ENCODE data around the gene HOXC6. TPM values are rescaled to one million over a fixed set of nuclear protein-coding genes. Genes with fewer than 3 reads are reported as not detected.

The HOXC6 gene
- total RNA-seq, 1 experiment from 2014 or later = 2.8 TPM

- no peak for DNase-seq
- no peak overlapping the region for H3K27ac ChIP-seq (ENCODE audit: low read length)
- ChIA-PET POLR2A (ENCODE audit: unreplicated experiment) (no interaction called here), CTCF (interaction anchor here (0.5 kb wide), 1 partner anchor 287 kb away, joined by 3 read pairs; the partner anchor contains the start of gene COPZ1)
- H3K4me1 ChIP-seq (ENCODE audit: insufficient read depth, low read length) = peaks cover 11% of the 10 kb centered on the region
- H3K79me2 ChIP-seq (ENCODE audit: low read length) = no peaks in the 10 kb centered on the region
- intact Hi-C loops (cut with micrococcal nuclease) = no loop called here
- H3K9ac ChIP-seq (ENCODE audit: low read length) = no peak overlapping the region
- H3K4me2 ChIP-seq (ENCODE audit: low read length) = no peak overlapping the region
- no peaks in the 10 kb centered on the region for H3K9me3 ChIP-seq (ENCODE audit: low read length)
- ATAC-seq = no peak
- TF ChIP-seq EZH2 (IDR thresholded peaks at IDR 0.05; ENCODE audit: low read length, unreplicated experiment) = no peak
- no peak for TF ChIP-seq EZH2phosphoT487 (IDR thresholded peaks at IDR 0.05; ENCODE audit: borderline replicate concordance, low read length)
- no peak for TF ChIP-seq CTCF (conservative IDR thresholded peaks at IDR 0.05; ENCODE audit: low read depth, low read length)
- no peaks in the 10 kb centered on the region for H3K27me3 ChIP-seq (ENCODE audit: low read length)
- BruUV-seq (replicated peaks) = no TSS peak
- no peak overlapping the region for H2AFZ ChIP-seq (ENCODE audit: low read length)
- H4K20me1 ChIP-seq (ENCODE audit: low read length) = no peaks in the 10 kb centered on the region
- no peaks in the 10 kb centered on the region for H3K9me2 ChIP-seq (replicated peaks; ENCODE audit: low read length)
- no peaks in the 10 kb centered on the region for H3F3A ChIP-seq (ENCODE audit: low read length, unreplicated experiment)
- no peaks in the 10 kb centered on the region for H3K36me3 ChIP-seq (ENCODE audit: low read depth, low read length)
- H3K4me3 ChIP-seq (ENCODE audit: low read length) = no peak overlapping the region
These were observed 9.4 kb downstream of the HOXC6 start for GRCh38 chr12:54037360-54038283.

GRCh38 chr12:54038284-54038870 is 10.1 kb downstream of the HOXC6 start:
- Histone ChIP-seq H3K27me3 (ENCODE audit: low read length) (no peaks in the 10 kb centered on the region), H2AFZ (ENCODE audit: low read length) (no peak overlapping the region), H3K4me1 (ENCODE audit: insufficient read depth, low read length) (peaks cover 11% of the 10 kb centered on the region), H3F3A (ENCODE audit: low read length, unreplicated experiment) (no peaks in the 10 kb centered on the region), H3K4me2 (ENCODE audit: low read length) (no peak overlapping the region), H3K9me3 (ENCODE audit: low read length) (no peaks in the 10 kb centered on the region), H3K36me3 (ENCODE audit: low read depth, low read length) (no peaks in the 10 kb centered on the region), H3K4me3 (ENCODE audit: low read length) (no peak overlapping the region), H3K79me2 (ENCODE audit: low read length) (no peaks in the 10 kb centered on the region), H3K27ac (ENCODE audit: low read length) (no peak overlapping the region), H3K9ac (ENCODE audit: low read length) (no peak overlapping the region), H3K9me2 (replicated peaks; ENCODE audit: low read length) (no peaks in the 10 kb centered on the region), H4K20me1 (ENCODE audit: low read length) (no peaks in the 10 kb centered on the region)
- BruUV-seq (replicated peaks) = no TSS peak
- TF ChIP-seq CTCF (conservative IDR thresholded peaks at IDR 0.05; ENCODE audit: low read depth, low read length) (no peak), EZH2phosphoT487 (IDR thresholded peaks at IDR 0.05; ENCODE audit: borderline replicate concordance, low read length) (no peak), EZH2 (IDR thresholded peaks at IDR 0.05; ENCODE audit: low read length, unreplicated experiment) (no peak)
- ChIA-PET POLR2A (ENCODE audit: unreplicated experiment) (no interaction called here), CTCF (interaction anchor here (0.5 kb wide), 1 partner anchor 17 kb away, joined by 13 read pairs; no protein-coding TSS in a partner anchor)
- DNase-seq (no peak), ATAC-seq (no peak)
- intact Hi-C loops (cut with micrococcal nuclease) = no loop called here

Measured in PC-3 (cell line).